ENCODE measurements around the gene SFRP4. TPM values are rescaled to one million over a fixed set of nuclear protein-coding genes. Genes with fewer than 3 reads are reported as not detected.
A peak's percentile ranks its signal among the peaks of the same experiment; 100 is the strongest.

The SFRP4 gene
- total and polyA plus RNA-seq, 2 donors (not counting 1 experiment from before 2014, with no cell fraction given) = 1.5 to 7.3 TPM

DNA sequence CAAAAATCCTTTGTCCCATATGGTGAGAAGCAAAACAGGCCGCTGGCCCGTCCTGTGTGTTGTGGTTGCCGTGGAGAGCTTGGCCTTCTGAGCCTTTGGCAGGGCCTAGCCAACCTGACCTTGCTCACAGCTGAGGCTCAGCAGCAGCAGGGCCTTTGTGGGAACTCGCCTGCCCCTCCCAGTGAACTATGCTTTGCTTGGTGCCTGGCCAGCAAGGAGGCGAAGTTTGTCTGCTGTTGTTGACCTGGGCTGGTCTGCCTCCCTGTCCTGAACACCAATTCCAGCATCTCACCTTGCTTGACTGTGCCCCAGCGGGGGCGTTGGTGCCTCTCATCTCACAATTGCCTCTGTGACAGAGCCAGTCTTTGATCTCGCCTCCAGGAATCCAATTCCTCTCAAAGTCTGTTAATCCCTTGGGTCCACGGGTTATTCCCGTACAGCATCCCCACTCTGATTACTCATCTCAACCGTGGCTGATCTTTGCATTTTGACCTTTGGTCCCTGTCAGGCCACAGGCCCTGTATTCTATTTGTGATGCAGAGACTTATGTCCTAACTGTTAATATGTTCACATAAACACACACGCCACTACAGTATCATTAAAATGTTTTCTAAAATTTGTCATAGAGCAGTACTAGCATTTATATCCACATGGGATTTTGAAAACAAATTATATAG lies 26.5 kb upstream of the SFRP4 start:
- H3K27ac ChIP-seq (ENCODE audit: insufficient read depth, low read length) = no peak overlapping the region
- H3K4me2 ChIP-seq (ENCODE audit: extremely low read depth, insufficient read depth, low read length) = peak overlapping the region; percentile 11
- no peak for TF ChIP-seq EZH2 (IDR thresholded peaks at IDR 0.05; ENCODE audit: low read length, missing control alignments)
- TF ChIP-seq CTCF (conservative IDR thresholded peaks at IDR 0.05 in 1 of 2, IDR thresholded peaks at IDR 0.05 in 1 of 2; ENCODE audit: low read depth in 1 of 2, low read length in 2 of 2) = no peak
- no peaks in the 10 kb centered on the region for H3K9me3 ChIP-seq (ENCODE audit: control insufficient read depth, insufficient read depth, low read depth, low read length)
- no peak overlapping the region for H3K9ac ChIP-seq (ENCODE audit: insufficient read depth, low read length)
- H3K4me3 ChIP-seq (replicated peaks in 1 of 4; ENCODE audit: control extremely low read depth in 1 of 4, insufficient read depth in 1 of 4, low read depth in 3 of 4, low read length in 4 of 4) = no peak overlapping the region
- peaks cover 8% of the 10 kb centered on the region for H3K4me1 ChIP-seq (ENCODE audit: control insufficient read depth, extremely low read depth, insufficient read depth, low read length)
- peak; percentile 23 to 69 for DNase-seq (ENCODE audit: low read depth in 2 of 2)
- no peaks in the 10 kb centered on the region for H3K79me2 ChIP-seq (ENCODE audit: control insufficient read depth, insufficient read depth, low read length)
- H4K20me1 ChIP-seq (ENCODE audit: control insufficient read depth, extremely low read depth, insufficient read depth, low read length) = no peaks in the 10 kb centered on the region
- H2AFZ ChIP-seq (ENCODE audit: low read length) = peak overlapping the region; percentile 34
- H3K27me3 ChIP-seq (ENCODE audit: control insufficient read depth, insufficient read depth, low read length) = no peaks in the 10 kb centered on the region
- H3K36me3 ChIP-seq (ENCODE audit: control insufficient read depth, insufficient read depth, low read length) = no peaks in the 10 kb centered on the region

- TF ChIP-seq CTCF (conservative IDR thresholded peaks at IDR 0.05 in 1 of 2, IDR thresholded peaks at IDR 0.05 in 1 of 2; ENCODE audit: low read depth in 1 of 2, low read length in 2 of 2) = no peak
- TF ChIP-seq EZH2 (IDR thresholded peaks at IDR 0.05; ENCODE audit: low read length, missing control alignments) = no peak
- no peaks in the 10 kb centered on the region for H3K79me2 ChIP-seq (ENCODE audit: control insufficient read depth, insufficient read depth, low read length)
- no peaks in the 10 kb centered on the region for H3K27me3 ChIP-seq (ENCODE audit: control insufficient read depth, insufficient read depth, low read length)
- H3K27ac ChIP-seq (ENCODE audit: insufficient read depth, low read length) = no peak overlapping the region
- H3K9ac ChIP-seq (ENCODE audit: insufficient read depth, low read length) = no peak overlapping the region
- H3K4me3 ChIP-seq (replicated peaks in 1 of 4; ENCODE audit: control extremely low read depth in 1 of 4, insufficient read depth in 1 of 4, low read depth in 3 of 4, low read length in 4 of 4) = no peak overlapping the region
- H4K20me1 ChIP-seq (ENCODE audit: control insufficient read depth, extremely low read depth, insufficient read depth, low read length) = no peaks in the 10 kb centered on the region
- no peaks in the 10 kb centered on the region for H3K4me1 ChIP-seq (ENCODE audit: control insufficient read depth, extremely low read depth, insufficient read depth, low read length)
- H3K36me3 ChIP-seq (ENCODE audit: control insufficient read depth, insufficient read depth, low read length) = no peaks in the 10 kb centered on the region
- H3K4me2 ChIP-seq (ENCODE audit: extremely low read depth, insufficient read depth, low read length) = no peak overlapping the region
- DNase-seq (ENCODE audit: low read depth in 2 of 2) = no peak
- no peaks in the 10 kb centered on the region for H3K9me3 ChIP-seq (ENCODE audit: control insufficient read depth, insufficient read depth, low read depth, low read length)
- H2AFZ ChIP-seq (ENCODE audit: low read length) = no peak overlapping the region
Observed at GRCh38 chr7:37933018-37933566, 16.5 kb upstream of the SFRP4 start.

DNA sequence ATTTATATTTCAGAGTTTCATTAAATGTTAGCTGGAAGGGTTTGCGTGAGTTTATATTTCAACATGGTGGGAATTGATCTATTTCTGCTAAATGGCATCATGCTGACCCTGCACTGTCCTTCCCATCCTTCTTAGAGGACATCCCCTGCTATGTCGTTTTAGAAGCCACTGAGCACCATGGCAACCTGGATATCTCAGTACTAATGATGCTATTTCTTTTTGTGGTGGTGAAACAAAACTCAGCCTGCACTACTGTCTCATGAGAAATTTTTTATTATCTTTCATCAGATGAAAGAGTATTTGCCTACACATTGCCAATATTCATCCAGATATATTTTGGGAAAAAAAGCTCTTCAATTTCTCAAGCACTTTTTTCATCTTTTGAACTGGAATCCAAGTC lies 15.9 kb upstream of the SFRP4 start:
- Histone ChIP-seq H3K4me3 (replicated peaks in 1 of 4; ENCODE audit: control extremely low read depth in 1 of 4, insufficient read depth in 1 of 4, low read depth in 3 of 4, low read length in 4 of 4) (no peak overlapping the region), H3K9me3 (ENCODE audit: control insufficient read depth, insufficient read depth, low read depth, low read length) (no peaks in the 10 kb centered on the region), H3K4me2 (ENCODE audit: extremely low read depth, insufficient read depth, low read length) (no peak overlapping the region), H3K4me1 (ENCODE audit: control insufficient read depth, extremely low read depth, insufficient read depth, low read length) (no peaks in the 10 kb centered on the region), H3K36me3 (ENCODE audit: control insufficient read depth, insufficient read depth, low read length) (no peaks in the 10 kb centered on the region), H3K27me3 (ENCODE audit: control insufficient read depth, insufficient read depth, low read length) (no peaks in the 10 kb centered on the region), H4K20me1 (ENCODE audit: control insufficient read depth, extremely low read depth, insufficient read depth, low read length) (no peaks in the 10 kb centered on the region), H3K79me2 (ENCODE audit: control insufficient read depth, insufficient read depth, low read length) (no peaks in the 10 kb centered on the region), H3K27ac (ENCODE audit: insufficient read depth, low read length) (no peak overlapping the region), H3K9ac (ENCODE audit: insufficient read depth, low read length) (no peak overlapping the region), H2AFZ (ENCODE audit: low read length) (no peak overlapping the region)
- DNase-seq (ENCODE audit: low read depth in 2 of 2) = no peak
- TF ChIP-seq CTCF (conservative IDR thresholded peaks at IDR 0.05 in 1 of 2, IDR thresholded peaks at IDR 0.05 in 1 of 2; ENCODE audit: low read depth in 1 of 2, low read length in 2 of 2) (no peak), EZH2 (IDR thresholded peaks at IDR 0.05; ENCODE audit: low read length, missing control alignments) (no peak)

Data from fibroblast of lung (primary cell).